GM18505 (cell line): ENCODE data around the gene SEZ6L2.
"Not testable (repeated sequence)": the region's sequence is repeated elsewhere in the genome, so short reads cannot be mapped to it uniquely, and the experiment has no call there.

Experiments
- ATAC-seq: cut with Tn5 transposase; IDR thresholded peaks from one replicate; pipeline ENCODE4 v1.9.1; 2021; ENCODE audit not compliant: unreplicated experiment
- POLR2A ChIP-seq: IDR thresholded peaks from 4 replicates; pipeline ENCODE4 v1.6.1; 2011; ENCODE audit warnings: borderline replicate concordance; ENCODE audit not compliant: insufficient read depth, insufficient read length; ENCODE audit errors: extremely low read depth

SEZ6L2 gene

GRCh38 chr16:29891525-29892457 is 7.6 kb downstream of the SEZ6L2 start:
- TF ChIP-seq POLR2A = no peak
- no peak for ATAC-seq

GRCh38 chr16:29889372-29889771 is 10.0 kb downstream of the SEZ6L2 start:
- not testable (repeated sequence) for ATAC-seq

GRCh38 chr16:29883987-29884386 is 15.4 kb downstream of the SEZ6L2 start:
- no peak for TF ChIP-seq POLR2A
- no peak for ATAC-seq

- no peak for ATAC-seq
- no peak for TF ChIP-seq POLR2A
Observed at GRCh38 chr16:29881050-29881449, 18.3 kb downstream of the SEZ6L2 start.

GRCh38 chr16:29878172-29878571 is 21.2 kb downstream of the SEZ6L2 start:
- ATAC-seq = no peak
- no peak for TF ChIP-seq POLR2A

GRCh38 chr16:29877266-29877961 is 21.9 kb downstream of the SEZ6L2 start:
- ATAC-seq = no peak
- TF ChIP-seq POLR2A = no peak

GRCh38 chr16:29876594-29877249 is 22.6 kb downstream of the SEZ6L2 start:
- no peak for ATAC-seq
- TF ChIP-seq POLR2A = no peak

GRCh38 chr16:29876217-29876593 is 23.1 kb downstream of the SEZ6L2 start:
- no peak for ATAC-seq
- no peak for TF ChIP-seq POLR2A

GRCh38 chr16:29875206-29875605 is 24.1 kb downstream of the SEZ6L2 start:
- no peak for TF ChIP-seq POLR2A
- ATAC-seq = no peak

GRCh38 chr16:29873319-29873718 is 26.0 kb downstream of the SEZ6L2 start:
- ATAC-seq = no peak
- no peak for TF ChIP-seq POLR2A

GRCh38 chr16:29871822-29872546 is 27.4 kb downstream of the SEZ6L2 start:
- TF ChIP-seq POLR2A = no peak
- no peak for ATAC-seq

- not testable (repeated sequence) for ATAC-seq
Observed at GRCh38 chr16:29869067-29869466, 30.3 kb downstream of the SEZ6L2 start.

- ATAC-seq = no peak
- TF ChIP-seq POLR2A = no peak
Observed at GRCh38 chr16:29868396-29869009, 30.8 kb downstream of the SEZ6L2 start.
